Fibroblast of peridontal ligament (primary cell): ENCODE measurements around the gene CEP20.
A peak's percentile ranks its signal among the peaks of the same experiment; 100 is the strongest.
"Not testable (repeated sequence)": the region's sequence is repeated elsewhere in the genome, so short reads cannot be mapped to it uniquely, and the experiment has no call there.

ENCODE experiments used
- DNase-seq: peaks from one replicate; pipeline ENCODE4 v3.0.0-alpha.2; 2010; ENCODE audit errors: extremely low read depth

CEP20 gene

DNA sequence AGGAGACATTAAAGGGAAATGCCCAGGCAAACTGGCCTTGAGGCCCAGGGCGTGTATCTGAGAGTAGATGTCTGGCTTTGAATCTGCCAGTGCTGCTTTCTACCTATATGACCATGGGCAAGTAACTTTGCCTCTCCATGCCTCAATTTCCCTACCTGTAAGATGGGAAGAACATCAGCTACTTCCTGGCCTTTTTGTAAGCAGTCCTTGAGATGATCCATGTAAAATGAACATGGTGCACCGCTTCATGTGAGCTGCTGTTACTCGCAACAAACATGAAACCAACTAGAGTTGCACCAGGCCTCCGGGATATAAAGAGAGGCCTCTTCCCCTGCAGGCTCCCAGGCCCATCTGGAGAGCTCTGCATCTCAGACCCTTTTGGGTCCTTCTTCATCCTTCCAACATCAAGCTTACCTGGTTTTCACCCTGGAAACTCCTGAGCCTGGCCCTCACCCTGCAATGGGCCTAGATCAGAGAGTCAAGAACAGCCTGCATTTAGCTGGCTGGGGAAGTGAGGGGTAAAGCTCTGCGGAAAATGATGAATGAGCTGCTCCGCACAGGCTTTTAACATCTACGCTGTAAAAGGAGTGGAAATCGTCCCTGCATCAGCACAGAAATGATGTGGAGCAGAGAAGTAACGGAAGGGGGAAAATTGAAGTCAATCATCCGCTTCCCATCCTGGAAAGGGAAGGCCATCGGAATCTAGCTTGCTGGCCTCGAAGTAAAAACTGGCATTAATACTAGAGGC is 29.3 kb downstream of the CEP20 start:
- DNase-seq: no peak

DNA sequence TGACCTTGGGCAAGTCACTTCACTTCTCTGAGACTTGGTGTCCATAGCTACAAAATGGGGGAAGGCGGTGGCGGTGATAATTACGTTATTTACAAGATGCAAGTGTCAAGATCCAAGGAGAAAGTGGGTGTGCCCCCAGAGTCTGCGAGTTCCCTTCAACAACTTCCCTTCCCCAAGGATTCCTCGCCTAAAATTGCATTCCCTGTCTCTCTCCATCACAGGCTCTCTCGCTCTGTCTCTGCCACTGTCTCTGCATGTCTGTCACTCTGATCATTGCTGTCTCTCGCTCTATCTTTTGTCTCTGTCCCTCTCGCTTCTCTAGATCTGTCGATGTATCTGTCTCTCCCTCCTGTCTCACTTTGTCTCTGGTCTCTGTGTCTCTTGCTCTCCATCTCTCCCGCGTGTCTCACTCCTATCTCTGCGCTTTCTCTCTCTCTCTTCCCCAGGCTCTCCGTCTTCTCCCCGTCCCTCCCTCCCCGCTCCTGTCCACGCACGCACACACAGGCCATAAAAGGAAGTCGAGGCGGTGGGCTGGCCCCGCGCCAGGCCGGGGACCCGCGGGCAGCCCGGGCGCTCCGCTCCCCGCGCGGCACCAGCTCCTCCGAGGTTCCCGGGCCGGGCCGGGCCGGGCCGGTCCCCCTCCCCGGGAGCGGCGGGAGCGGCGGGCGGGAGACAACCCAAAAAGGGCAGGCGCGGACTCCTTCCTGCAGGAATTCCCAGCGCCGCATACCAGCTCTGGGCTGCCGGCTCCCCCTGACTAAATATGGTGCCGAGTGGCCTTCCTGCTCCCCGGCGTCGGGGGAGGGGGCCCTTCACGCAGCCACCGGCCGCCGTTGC is 30.5 kb downstream of the CEP20 start:
- peak; percentile 39 for DNase-seq

DNA sequence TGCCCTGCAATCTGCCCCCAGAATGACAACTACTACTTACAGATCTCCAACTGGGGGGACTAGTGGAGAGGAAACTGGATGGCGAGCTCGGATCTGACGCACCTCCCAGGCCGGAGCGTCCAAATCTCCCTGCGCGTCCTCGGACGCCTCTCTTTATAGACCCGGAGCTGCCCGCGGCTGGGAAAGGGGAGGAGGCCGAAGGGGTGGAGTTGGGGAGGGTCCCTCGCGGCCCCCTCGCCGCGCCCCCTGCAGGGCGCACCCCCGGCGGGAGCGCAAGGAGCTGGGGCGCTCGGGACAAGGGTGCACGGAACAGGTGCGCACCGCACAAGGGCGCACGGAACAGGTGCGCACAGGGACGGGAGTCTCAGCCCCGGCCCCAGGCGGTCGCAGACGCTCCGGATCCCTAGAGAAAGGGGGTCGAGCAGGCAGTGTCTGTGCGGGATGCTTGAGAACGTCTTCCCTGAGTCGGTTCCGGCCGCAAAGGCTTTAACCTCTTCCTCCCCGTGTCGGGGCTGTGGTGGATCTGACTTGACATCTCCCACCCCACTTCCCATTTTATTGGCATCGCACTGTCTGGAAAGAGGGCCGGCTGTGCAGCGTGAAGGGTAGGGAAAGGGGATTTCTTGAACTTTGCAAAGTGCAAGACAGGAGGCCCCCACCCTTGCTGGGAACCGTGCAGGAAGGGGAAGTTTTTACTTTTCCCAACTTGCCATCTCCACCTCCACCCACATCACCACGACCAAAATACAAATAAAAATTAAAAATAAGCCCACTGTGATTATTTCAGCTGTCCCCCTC is 31.3 kb downstream of the CEP20 start, which contains the start of gene MYH11:
TSS of gene MYH11 (minus strand) at position 128 of the 798 bp plus-strand sequence. CDS start 18,776 bp downstream, outside the sequence.
- DNase-seq: no peak

DNA sequence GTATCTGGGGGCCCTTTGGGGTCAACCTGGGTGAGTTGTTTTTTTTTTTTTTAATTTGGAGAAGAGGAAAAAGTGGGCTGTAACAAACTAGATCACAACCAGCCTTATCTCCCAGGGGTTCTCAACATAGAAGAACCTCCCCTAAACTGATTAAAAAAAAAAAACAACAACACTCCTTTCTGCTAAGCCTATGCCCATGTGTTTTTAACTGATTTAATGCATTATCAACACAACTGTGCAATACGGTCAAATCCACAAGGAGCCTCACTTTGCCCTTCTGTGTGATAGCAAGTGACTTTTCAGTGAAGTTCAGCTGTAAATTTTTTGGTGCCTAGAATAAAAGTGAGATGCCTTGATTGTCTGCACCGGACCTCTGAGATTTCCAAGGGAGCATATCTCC is 32.2 kb downstream of the CEP20 start:
- no peak for DNase-seq

DNA sequence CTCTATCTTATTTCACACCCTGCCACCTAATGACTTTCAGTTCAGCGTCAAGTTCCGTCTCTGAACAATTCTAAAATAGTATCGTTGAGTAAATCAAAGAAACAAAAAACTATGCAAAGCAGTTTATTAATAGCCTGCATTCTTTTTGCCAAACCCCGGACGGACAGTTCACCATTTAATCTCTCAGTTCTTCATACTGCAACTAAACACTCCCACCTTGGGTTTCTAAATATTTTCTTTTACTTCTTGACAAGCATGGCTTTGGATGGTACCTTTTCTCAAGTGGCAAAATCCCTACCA is 32.7 kb downstream of the CEP20 start:
- DNase-seq: no peak

DNA sequence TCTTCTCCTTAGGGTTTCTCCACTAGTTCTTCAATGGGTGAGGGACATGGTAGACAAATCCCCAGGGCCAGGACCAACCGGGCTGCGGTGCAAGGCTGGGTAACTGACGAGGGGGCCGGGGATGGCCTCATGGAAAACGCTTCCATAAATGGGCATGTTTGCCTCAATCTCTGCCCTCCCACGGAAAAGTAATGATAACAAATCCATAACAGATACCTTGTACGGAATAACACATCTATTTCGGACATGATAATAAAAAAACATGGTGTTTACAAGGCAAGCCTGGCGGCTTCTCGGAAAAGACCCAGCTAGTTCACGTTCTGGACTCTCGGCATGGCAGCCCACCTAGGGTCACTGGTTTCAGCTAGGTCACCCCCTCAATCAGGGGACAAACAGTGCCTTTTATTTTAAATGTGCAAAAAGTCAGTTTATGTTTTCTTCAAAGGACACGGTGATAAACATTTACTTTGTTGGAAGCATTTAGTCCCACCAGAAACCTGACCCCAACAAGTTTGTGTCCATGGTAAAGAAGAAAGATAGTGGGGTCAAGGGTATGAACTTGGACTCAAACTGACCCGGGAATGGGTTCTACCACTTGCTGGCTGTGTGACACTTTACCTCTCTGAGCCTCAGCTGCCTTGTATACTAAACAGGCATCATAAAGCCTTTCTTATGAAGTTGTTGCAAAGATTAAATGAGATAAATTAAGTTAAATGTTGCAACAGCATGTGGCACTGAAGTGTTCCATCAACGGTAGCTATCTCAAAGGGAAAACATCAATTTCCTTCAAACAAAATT is 33.3 kb downstream of the CEP20 start:
- DNase-seq: no peak

DNA sequence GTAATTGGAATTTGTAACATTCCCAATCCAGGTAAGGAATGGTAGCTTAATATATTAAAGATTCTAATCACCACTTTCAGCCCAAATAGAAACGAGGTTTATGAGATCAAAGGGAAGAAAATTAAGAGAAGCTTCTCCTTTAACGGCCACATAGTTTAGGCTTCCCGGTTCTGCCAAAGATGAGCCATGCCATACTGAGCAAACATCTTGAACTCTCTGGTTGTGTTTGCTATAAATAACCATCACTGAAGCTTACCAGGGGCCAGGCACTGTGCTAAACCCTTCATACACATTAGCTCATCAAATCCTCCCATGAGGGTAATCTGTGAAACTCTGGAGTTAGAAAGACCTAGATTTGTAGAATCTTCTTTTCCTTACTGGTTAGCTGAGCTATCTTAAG is 34.3 kb downstream of the CEP20 start:
- no peak for DNase-seq

DNA sequence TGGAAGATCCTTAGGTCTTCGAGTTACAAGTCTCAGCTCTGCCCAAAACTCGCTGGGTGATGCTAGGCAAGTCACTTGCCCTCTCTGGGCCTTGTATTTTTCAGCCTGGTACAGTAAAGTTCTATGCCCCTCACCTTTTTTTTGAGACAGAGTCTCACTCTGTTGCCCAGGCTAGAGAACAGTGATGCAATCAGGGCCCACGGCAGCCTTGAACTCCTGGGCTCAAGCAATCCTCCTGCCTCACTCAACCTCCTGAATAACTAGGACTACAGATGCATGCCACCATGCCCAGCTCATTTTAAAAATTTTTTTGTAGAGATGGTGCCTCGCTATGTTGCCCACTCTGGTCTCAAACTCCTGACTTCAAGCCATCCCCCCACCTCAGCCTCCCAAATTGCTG is 35.4 kb downstream of the CEP20 start:
- no peak for DNase-seq

DNA sequence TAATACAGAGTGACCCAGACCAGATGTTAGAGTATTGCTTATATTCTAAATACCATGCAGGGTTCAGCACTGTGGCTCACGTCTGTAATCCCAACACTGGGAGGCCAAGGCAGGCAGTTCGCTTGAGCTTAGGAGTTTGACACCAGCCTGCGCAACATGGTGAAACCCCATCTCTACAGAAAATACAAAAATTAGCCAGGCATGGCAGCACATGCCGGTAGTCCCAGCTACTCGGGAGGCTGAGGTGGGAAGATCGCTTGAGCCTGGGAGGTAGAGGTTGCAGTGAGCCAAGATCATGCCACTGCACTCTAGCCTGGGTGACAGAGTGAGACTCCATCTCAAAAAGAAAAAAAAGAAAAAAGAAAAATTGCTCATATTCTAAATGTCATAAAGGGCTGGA is 37.8 kb downstream of the CEP20 start:
- not testable (repeated sequence) for DNase-seq

DNA sequence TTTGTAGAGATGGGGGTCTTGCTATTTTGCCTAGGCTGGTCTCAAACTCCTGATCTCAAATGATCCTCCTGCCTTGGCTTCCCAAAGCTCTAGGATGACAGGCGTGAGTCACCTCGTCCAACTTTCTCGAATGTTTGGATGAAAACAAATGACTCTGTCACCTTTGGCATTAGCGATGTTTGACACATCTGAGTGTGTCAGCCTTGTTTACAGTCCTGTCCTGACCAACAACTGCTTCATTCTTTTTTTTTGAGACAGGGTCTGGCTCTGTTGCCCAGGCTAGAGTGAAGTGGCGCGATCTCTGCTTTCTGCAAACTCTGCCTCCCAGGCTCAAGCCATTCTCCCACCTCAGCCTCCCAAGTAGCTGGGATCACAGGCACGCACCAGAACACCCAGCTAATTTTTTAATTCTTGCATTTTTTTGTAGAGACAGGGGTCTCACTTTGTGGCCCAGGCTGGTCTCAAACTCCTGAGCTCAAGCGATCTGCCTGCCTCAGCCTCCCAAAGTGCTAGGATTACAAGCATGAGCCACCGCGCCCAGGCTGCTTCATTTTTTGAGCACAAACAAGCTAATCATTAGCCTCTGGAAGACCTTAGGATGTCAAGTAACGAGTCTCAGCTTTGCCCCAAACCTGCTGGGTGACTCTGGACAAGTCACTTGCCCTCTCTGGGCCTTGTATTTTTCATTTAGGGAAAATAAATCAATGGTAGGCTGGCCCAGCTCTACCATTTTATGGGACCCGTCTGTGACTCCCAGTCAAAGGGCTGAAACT is 39.0 kb downstream of the CEP20 start:
- no peak for DNase-seq

DNA sequence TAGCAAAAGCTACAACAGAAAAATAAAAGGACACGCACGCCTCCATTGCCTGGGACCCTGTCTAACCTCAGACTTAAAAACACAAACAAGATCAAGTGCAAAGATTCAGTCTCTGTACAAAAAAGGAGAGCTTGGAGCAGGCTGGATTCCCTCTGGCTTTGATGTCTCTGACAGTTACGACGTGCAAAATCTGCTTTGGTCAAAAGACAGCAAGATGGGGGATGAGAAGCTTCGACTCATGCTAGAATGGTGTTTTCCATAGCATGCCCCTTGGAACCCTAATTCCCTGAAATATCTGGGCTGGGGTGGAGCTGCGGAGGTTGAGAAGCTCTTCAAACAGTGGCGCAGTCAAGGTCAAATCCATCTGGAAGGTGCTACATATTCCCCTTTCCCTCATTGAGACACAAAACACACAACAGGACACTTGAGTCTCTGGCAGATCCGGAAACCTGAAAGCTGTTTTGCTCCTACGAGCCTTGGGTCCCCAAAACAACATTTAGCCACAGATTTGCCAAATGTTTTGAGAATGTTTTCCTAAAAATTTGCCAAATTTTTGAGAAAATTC is 40.7 kb downstream of the CEP20 start:
- no peak for DNase-seq

DNA sequence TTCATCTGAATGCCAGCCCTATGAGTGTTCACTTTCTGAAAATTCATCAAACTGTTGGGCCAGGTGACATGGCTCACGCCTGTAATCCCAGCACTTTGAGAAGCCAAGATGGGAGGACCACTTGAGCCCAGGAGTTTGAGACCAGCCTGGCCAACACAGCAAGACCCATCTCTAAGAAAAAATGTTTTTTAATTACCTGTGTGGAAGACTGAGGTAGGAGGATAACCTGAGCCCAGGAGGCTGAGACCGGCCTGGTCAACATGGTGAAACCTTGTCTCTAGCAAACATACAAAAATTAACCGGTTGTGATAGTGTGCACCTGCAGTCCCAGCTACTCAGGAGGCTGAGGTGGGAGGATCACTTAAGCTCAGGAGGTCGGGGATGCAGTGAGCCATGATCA is 41.9 kb downstream of the CEP20 start:
- no peak for DNase-seq

DNA sequence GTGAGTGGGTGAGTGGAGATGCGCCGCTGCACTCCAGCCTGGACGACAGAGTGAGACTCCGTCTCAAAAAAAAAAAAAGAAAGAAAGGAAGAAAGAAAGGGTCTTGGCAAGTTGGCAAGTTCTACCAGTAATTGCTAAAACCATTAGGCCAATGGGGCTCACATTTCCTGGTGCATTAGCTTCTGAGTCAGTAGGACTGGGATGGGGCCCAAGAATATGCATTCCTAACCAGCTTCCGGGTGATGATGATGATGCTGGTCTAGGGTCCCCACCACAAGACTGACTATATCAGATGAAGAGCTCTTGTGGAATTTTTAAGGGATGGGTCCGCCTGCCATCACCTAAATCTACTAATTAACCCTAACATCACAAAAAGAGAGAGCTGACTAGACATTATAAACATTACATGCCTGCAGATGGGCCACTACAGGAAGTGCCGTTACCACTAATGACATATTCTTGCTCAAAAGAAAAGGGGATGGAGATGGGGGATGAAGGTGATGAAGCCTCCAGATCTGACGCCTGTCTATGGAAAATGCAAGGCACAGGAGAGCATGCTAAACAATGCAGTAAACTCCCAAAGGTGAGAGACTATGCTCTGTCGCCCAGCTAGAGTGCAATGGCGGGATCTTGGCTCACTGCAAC is 44.6 kb downstream of the CEP20 start:
- no peak for DNase-seq

DNA sequence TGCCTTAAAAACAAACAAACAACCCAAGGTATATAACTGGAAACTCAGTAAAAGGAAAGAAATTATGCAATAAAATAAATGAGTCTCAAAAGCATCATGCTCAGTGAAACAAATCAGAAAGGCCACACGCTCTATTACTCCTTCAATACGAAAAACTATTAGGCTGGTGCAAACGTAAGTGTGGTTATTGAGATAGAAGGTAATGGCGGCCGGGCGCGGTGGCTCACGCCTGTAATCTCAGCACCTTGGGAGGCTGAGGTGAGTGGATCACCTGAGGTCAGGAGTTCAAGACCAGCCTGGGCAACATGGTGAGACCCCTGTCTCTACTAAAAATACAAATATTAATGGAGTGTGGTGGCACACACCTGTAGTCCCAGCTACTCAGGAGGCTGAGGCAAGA is 49.2 kb downstream of the CEP20 start:
- DNase-seq: not testable (repeated sequence)

DNA sequence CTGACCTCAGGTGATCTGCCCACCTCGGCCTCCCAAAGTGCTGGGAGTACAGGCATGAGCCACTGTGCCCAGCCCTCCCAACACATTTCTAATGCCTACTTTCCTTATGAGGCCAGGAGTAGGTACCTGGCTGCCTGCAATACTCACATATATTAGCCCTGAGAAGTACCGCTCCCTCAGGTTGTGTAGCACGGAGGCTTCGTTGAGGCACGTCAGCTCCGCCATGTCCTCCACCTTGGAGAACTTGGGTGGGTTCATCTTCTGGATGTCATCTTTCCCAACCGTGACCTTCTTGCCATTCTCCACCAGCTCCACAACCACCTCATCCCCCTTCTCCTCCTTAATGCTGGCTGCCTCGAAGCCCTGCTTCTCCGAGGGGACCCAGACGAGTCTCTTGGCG is 50.6 kb downstream of the CEP20 start:
- DNase-seq: no peak

DNA sequence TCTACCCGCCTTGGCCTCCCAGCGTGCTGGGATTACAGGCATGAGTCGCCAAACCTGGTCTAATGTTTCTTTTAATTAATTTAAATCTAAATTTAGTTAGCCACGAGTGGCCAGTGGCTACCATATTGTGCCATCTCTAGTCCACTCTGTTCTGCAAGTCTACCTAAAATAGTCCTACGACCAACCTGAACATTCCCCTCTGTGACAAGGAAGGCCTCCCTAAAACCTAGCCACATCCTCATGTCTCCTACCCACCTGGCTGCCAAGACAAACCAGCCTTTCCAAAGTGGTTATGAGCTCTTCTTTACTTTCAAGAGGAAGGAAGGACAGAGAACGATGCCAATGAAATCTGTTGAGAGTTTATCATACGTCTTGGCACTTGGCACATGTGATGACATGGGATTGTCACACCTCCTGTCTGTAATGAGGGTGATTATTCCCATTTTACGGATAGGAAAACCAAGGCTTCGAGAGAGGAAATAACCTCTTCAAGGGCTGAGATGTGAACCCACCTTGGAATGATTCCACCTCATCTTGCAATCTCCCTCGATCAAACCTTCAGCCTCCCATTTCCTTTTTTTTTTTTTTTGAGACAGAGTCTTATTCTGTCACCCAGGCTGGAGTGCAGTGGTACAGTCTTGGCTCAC is 51.3 kb downstream of the CEP20 start:
- DNase-seq: no peak

DNA sequence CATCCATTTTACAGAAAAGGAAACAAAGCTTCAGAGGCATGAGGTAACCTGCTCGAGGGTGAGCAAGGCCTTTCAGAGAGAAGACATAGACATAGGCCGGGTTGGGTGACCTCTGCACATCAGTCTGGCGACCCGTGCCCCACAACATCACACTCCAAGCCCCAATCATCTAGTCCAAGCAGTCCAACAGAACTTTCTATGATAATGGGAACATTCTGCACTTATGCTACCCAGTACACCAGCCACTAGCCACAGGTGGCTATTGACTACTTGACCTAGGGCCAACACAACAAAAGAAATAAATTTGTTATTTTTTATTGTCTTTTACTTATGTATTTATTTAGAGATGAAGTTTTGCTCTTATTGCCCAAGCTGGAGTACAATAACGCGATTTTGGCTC is 52.3 kb downstream of the CEP20 start:
- DNase-seq: no peak

DNA sequence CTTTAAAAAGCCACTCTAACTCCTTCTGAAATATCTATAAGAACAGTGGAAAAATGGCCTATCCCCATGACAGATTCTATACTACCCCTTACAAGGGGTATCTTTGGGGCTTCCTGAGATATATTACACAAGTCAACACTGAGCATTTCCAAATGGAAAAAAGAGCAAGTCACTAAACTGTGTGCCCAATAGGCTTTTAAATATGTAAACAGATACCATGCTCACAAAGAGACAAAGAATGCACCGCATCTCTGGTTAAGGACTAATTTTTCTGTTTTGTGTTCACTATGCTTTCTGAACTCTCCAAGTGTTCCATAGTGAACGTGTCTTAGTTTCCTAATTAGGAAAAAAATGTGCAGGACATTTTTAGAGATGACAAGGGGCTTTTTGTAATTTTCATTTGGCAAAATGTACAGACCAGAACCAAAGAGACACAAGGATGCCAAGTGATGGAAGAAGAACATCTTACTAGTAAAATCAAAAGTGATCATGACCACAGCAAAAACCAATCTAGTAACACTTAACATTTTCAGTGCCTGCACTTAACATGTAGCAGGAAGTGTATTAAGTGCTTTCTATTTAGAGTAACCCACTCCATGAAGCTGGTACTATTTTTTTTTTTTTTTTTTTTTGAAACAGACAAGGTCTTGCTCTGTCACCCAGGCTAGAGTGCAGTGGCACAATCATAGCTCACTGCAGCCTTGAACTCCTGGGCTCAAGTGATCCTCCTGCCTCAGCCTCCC is 53.1 kb downstream of the CEP20 start:
- no peak for DNase-seq

DNA sequence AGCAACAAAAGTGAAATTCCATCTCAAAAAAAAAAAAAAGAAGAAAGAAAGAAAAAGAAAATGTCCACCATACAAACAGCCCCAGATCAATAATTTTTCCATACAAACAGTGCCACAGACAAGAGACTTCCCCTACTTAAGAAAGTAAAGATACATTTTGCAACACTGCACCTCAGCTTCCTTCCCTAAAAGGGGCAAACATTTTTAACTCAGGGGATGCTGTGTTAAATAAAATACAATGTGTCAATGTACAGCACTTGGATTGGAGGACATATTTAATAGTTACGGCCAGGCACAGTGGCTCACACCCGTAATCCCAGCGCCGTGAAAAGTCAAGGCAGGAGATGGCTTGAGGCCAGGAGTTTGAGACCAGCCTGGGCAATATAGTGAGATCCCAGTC is 53.9 kb downstream of the CEP20 start:
- no peak for DNase-seq
